Astrocyte (in vitro differentiated cells and primary cell): Measurements from ENCODE around the gene PCED1B. TPM values are rescaled to one million over a fixed set of nuclear protein-coding genes. Genes with fewer than 3 reads are reported as not detected.
A peak's percentile ranks its signal among the peaks of the same experiment; 100 is the strongest.

Source experiments
- DNase-seq: peaks from one replicate; pipeline ENCODE4 v3.0.0-alpha.2; 2010; ENCODE audit warnings: low read depth
- FAIRE-seq: peaks from 2 replicates; lab custom pipeline; 2011; peaks lifted over from hg19 to GRCh38; lab: Jason Lieb, UNC
- H2AFZ ChIP-seq: 2 replicates; pipeline ENCODE4 v1.6.0; 2012; ENCODE audit warnings: low read depth, low read length, inconsistent platforms
- H3K27ac ChIP-seq: 2 replicates; pipeline ENCODE4 v1.5.1; 2011; ENCODE audit warnings: low read depth, low read length, inconsistent platforms
- H3K27me3 ChIP-seq: 2 replicates; pipeline ENCODE4 v1.6.0; 2011; ENCODE audit warnings: low read length, inconsistent platforms; ENCODE audit not compliant: insufficient read depth
- H3K36me3 ChIP-seq: 2 replicates; pipeline ENCODE4 v1.5.1; 2011; ENCODE audit warnings: low read length, inconsistent platforms; ENCODE audit not compliant: insufficient read depth
- H3K4me1 ChIP-seq: 2 replicates; pipeline ENCODE4 v1.5.1; 2011; ENCODE audit warnings: low read length, inconsistent platforms; ENCODE audit not compliant: insufficient read depth
- H3K4me2 ChIP-seq: 2 replicates; pipeline ENCODE4 v1.6.0; 2012; ENCODE audit warnings: low read length, inconsistent platforms
- H3K4me3 ChIP-seq: 2 replicates; pipeline ENCODE4 v1.5.1; 2011; ENCODE audit warnings: low read depth, mild to moderate bottlenecking, low read length, inconsistent platforms; ENCODE audit not compliant: insufficient read depth
- H3K79me2 ChIP-seq: 2 replicates; pipeline ENCODE4 v1.6.0; 2012; ENCODE audit warnings: mild to moderate bottlenecking, low read length, inconsistent platforms; ENCODE audit not compliant: insufficient read depth
- H3K9ac ChIP-seq: 2 replicates; pipeline ENCODE4 v1.6.0; 2012; ENCODE audit warnings: mild to moderate bottlenecking, low read length, inconsistent platforms
- H3K9me3 ChIP-seq: 2 replicates; pipeline ENCODE4 v1.5.1; 2012; ENCODE audit warnings: low read depth, mild to moderate bottlenecking, low read length, inconsistent platforms; ENCODE audit not compliant: insufficient read depth
- H4K20me1 ChIP-seq: 2 replicates; pipeline ENCODE4 v1.6.0; 2012; ENCODE audit warnings: low read length, inconsistent platforms; ENCODE audit not compliant: insufficient read depth
- H3K27ac Mint-ChIP-seq: one replicate; pipeline ENCODE4 v1.8.0; 2021; ENCODE audit warnings: mild to moderate bottlenecking, mixed read lengths; ENCODE audit not compliant: unreplicated experiment
- H3K27me3 Mint-ChIP-seq: one replicate; pipeline ENCODE4 v1.8.0; 2021; ENCODE audit warnings: low read depth, mixed read lengths; ENCODE audit not compliant: unreplicated experiment
- H3K36me3 Mint-ChIP-seq: one replicate; pipeline ENCODE4 v1.8.0; 2021; ENCODE audit warnings: low read depth, mixed read lengths; ENCODE audit not compliant: unreplicated experiment
- H3K4me1 Mint-ChIP-seq: one replicate; pipeline ENCODE4 v1.8.0; 2021; ENCODE audit warnings: low read depth, mixed read lengths; ENCODE audit not compliant: unreplicated experiment
- H3K4me3 Mint-ChIP-seq: one replicate; pipeline ENCODE4 v1.8.0; 2021; ENCODE audit warnings: mild to moderate bottlenecking, moderate library complexity, mixed read lengths; ENCODE audit not compliant: unreplicated experiment
- H3K9me3 Mint-ChIP-seq: one replicate; pipeline ENCODE4 v1.8.0; 2021; ENCODE audit warnings: mild to moderate bottlenecking, mixed read lengths; ENCODE audit not compliant: unreplicated experiment
- EZH2 ChIP-seq: IDR thresholded peaks from 2 replicates; pipeline ENCODE4 v1.6.1; 2012; ENCODE audit warnings: mild to moderate bottlenecking, low read length, inconsistent platforms; ENCODE audit not compliant: insufficient read depth
- total RNA-seq: library from RNA; stranded (reverse); gene quantifications from 2 replicates; pipeline ENCODE4 v1.2.1, GENCODE V29; 2021
- TF ChIP-seq, protein P1 (sequence below): IDR thresholded peaks from 2 replicates; pipeline ENCODE4 v1.5.1; 2011; ENCODE audit warnings: low read depth, mild to moderate bottlenecking, inconsistent platforms, low read length, moderate library complexity; ENCODE audit not compliant: insufficient read depth

PCED1B gene
- total RNA-seq, 1 donor from 2014 or later = 1.8 TPM

DNA sequence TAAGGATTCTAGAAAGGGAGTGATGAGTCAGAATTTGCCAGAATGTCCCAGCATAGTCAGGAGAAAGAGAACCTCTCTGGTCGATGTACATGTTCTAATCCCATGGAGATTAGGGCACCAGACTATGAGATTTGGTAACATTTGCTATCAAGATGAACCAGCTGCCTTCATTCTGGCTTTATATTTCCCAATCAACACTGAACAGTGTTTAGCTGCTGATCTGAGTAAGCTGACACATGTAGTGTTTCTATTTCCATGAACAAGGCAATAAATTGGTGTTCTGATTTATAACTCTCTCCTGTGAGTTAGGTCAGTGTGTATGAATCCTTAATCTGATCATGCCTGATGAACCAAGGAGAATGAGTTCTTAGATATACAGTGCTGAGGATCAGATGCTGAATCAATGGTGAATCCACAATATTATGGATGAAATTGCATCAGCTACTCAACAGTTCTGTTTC lies 158.4 kb downstream of the PCED1B start:
- H3K27ac ChIP-seq = no peak overlapping the region

DNA sequence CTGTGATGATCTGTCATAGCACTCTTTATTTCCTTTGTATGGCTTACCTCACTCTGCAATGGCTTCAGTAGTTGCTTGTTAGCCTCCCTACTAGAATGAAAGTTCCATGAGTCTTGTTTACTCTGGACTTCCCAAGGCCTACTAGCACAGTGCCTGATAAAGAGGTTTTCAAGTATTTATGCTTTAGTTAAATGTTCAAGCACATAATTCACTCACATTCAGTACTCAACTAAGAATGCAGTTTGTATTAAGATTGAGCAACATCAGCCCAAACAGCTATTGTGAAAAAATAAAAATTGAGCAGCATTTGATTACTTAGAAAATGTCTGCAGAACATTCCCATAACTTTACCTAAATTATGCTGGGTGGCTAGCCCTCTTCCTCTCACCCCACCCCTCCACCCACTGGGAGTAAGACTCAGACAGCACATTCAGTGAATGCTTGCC lies 159.3 kb downstream of the PCED1B start:
- H3K36me3 Mint-ChIP-seq = peaks cover 5% of the 10 kb centered on the region
- peaks cover 9% of the 10 kb centered on the region for H3K4me1 ChIP-seq
- H3K9ac ChIP-seq = no peak overlapping the region
- no peaks in the 10 kb centered on the region for H3K27me3 Mint-ChIP-seq
- no peaks in the 10 kb centered on the region for H4K20me1 ChIP-seq
- peaks cover 2% of the 10 kb centered on the region for H3K9me3 Mint-ChIP-seq
- DNase-seq (peak; percentile 29), FAIRE-seq (no peak)
- no peak overlapping the region for H3K27ac ChIP-seq
- no peaks in the 10 kb centered on the region for H3K27me3 ChIP-seq
- H3K4me3 ChIP-seq = no peak overlapping the region
- H3K4me3 Mint-ChIP-seq = no peak overlapping the region
- H3K36me3 ChIP-seq = no peaks in the 10 kb centered on the region
- peaks cover 13% of the 10 kb centered on the region for H3K4me1 Mint-ChIP-seq
- H3K4me2 ChIP-seq = no peak overlapping the region
- H3K27ac Mint-ChIP-seq = no peak overlapping the region
- peaks cover 4% of the 10 kb centered on the region for H3K9me3 ChIP-seq
- no peak overlapping the region for H2AFZ ChIP-seq
- H3K79me2 ChIP-seq = no peaks in the 10 kb centered on the region
- no peak for TF ChIP-seq EZH2

More for the DNA sequence above, 158.4 kb downstream of the PCED1B start:
- Histone ChIP-seq H3K9ac (no peak overlapping the region), H3K4me1 (peaks cover 9% of the 10 kb centered on the region), H4K20me1 (no peaks in the 10 kb centered on the region), H2AFZ (no peak overlapping the region), H3K9me3 (peaks cover 4% of the 10 kb centered on the region), H3K36me3 (no peaks in the 10 kb centered on the region), H3K27me3 (no peaks in the 10 kb centered on the region), H3K79me2 (no peaks in the 10 kb centered on the region), H3K4me3 (no peak overlapping the region), H3K4me2 (no peak overlapping the region)
- no peaks in the 10 kb centered on the region for H3K27me3 Mint-ChIP-seq
- no peak for TF ChIP-seq EZH2
- TF ChIP-seq, protein P1, sequence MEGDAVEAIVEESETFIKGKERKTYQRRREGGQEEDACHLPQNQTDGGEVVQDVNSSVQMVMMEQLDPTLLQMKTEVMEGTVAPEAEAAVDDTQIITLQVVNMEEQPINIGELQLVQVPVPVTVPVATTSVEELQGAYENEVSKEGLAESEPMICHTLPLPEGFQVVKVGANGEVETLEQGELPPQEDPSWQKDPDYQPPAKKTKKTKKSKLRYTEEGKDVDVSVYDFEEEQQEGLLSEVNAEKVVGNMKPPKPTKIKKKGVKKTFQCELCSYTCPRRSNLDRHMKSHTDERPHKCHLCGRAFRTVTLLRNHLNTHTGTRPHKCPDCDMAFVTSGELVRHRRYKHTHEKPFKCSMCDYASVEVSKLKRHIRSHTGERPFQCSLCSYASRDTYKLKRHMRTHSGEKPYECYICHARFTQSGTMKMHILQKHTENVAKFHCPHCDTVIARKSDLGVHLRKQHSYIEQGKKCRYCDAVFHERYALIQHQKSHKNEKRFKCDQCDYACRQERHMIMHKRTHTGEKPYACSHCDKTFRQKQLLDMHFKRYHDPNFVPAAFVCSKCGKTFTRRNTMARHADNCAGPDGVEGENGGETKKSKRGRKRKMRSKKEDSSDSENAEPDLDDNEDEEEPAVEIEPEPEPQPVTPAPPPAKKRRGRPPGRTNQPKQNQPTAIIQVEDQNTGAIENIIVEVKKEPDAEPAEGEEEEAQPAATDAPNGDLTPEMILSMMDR = no peak
- H3K4me1 Mint-ChIP-seq = peaks cover 13% of the 10 kb centered on the region
- no peak overlapping the region for H3K27ac Mint-ChIP-seq
- DNase-seq (peak; percentile 16), FAIRE-seq (no peak)
- no peak overlapping the region for H3K4me3 Mint-ChIP-seq
- H3K9me3 Mint-ChIP-seq = peaks cover 2% of the 10 kb centered on the region
- peaks cover 5% of the 10 kb centered on the region for H3K36me3 Mint-ChIP-seq

DNA sequence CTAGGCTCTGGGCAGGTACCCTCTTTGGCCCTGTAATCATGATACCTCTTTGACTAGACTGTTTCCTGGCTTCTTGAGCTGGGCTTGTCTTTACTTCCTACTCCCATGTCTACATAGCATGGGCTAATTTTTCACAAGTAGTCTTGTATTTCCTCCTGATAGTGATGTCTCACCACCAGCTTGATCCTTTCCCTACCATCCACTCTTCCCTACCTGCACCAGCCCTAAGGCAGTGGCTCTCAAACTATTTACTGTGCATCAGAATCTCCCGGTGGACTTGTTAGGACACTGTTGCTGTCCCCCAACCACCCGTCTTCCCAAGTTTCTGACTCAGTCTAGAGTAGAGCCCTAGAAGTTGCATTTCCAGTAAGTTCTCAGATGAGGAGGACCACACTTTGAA lies 163.0 kb downstream of the PCED1B start:
- DNase-seq = no peak
- H3K36me3 Mint-ChIP-seq = no peaks in the 10 kb centered on the region
- no peaks in the 10 kb centered on the region for H3K79me2 ChIP-seq
- peaks cover 4% of the 10 kb centered on the region for H3K4me1 Mint-ChIP-seq
- no peaks in the 10 kb centered on the region for H3K27me3 ChIP-seq
- no peaks in the 10 kb centered on the region for H3K27me3 Mint-ChIP-seq
- H3K4me2 ChIP-seq = no peak overlapping the region
- TF ChIP-seq, protein P1 = no peak
- TF ChIP-seq EZH2 = no peak
- H3K27ac ChIP-seq = no peak overlapping the region
- no peaks in the 10 kb centered on the region for H3K9me3 ChIP-seq
- no peak overlapping the region for H2AFZ ChIP-seq
- H3K9ac ChIP-seq = no peak overlapping the region
- H3K4me3 ChIP-seq = no peak overlapping the region
- H4K20me1 ChIP-seq = no peaks in the 10 kb centered on the region
- H3K4me1 ChIP-seq = no peaks in the 10 kb centered on the region
- H3K4me3 Mint-ChIP-seq = no peak overlapping the region
- no peaks in the 10 kb centered on the region for H3K9me3 Mint-ChIP-seq
- no peak for FAIRE-seq
- no peak overlapping the region for H3K27ac Mint-ChIP-seq
- H3K36me3 ChIP-seq = no peaks in the 10 kb centered on the region
